Measurements from ENCODE around the gene SGPP2.

DNA sequence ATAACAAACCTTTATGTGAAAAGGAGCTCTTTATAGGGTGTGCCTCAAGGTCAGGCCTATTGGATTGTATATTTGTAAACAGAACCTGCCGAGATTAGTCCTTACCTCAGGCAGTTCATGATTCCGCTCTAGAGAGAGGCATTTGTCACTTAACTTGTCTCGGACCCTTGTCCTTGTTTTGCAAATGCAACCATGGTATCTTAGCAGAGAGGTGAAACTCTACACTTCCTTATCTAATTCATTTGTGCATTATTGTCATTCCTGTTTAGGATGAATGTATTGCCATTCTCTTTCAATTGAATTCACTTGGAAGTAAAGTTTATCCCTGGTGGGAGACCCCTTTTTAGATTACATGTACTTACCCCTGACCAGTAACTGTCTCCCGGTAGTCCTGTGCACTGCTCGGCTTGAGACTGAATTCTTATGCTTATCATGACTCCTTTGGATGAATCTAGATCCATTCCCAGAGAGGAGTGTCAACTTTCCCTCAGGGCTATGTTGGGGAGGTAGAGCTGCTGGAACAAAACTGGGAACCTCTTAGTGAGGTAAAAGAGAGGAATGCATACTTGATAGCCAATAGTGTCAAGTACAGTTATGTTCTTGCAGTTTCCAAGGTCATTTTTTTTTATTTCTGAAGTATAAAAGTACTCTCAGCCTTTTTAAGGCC is 46.6 kb downstream of the SGPP2 start:
- TF ChIP-seq SUZ12 (IDR thresholded peaks at IDR 0.05) (no peak), ARNT (IDR thresholded peaks at IDR 0.05) (no peak), L3MBTL2 (conservative IDR thresholded peaks at IDR 0.05) (no peak), FOXA1 (IDR thresholded peaks at IDR 0.05) (no peak)
- TF ChIP-seq, protein P1, sequence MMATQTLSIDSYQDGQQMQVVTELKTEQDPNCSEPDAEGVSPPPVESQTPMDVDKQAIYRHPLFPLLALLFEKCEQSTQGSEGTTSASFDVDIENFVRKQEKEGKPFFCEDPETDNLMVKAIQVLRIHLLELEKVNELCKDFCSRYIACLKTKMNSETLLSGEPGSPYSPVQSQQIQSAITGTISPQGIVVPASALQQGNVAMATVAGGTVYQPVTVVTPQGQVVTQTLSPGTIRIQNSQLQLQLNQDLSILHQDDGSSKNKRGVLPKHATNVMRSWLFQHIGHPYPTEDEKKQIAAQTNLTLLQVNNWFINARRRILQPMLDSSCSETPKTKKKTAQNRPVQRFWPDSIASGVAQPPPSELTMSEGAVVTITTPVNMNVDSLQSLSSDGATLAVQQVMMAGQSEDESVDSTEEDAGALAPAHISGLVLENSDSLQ (IDR thresholded peaks at IDR 0.05) = no peak
